Trophoblast cell (in vitro differentiated cells and primary cell): ENCODE measurements around the gene HLA-DPA1.

ENCODE experiments used
- DNase-seq, 2 donors: peaks; one replicate each; pipeline ENCODE4 v3.0.0-alpha.2; 2016
- H2AFZ ChIP-seq: 2 replicates; pipeline ENCODE4 v1.6.1; 2013; ENCODE audit warnings: low read length, moderate library complexity, mild to moderate bottlenecking; ENCODE audit not compliant: insufficient read depth, poor library complexity
- H2AK5ac ChIP-seq: 2 replicates; pipeline ENCODE4 v1.6.1; 2013; ENCODE audit warnings: mild to moderate bottlenecking, low read length
- H2BK120ac ChIP-seq: 2 replicates; pipeline ENCODE4 v1.6.1; 2013; ENCODE audit warnings: low read length, mild to moderate bottlenecking, moderate library complexity; ENCODE audit not compliant: insufficient read depth, poor library complexity
- H2BK12ac ChIP-seq: 2 replicates; pipeline ENCODE4 v1.6.1; 2013; ENCODE audit warnings: mild to moderate bottlenecking, low read length, moderate library complexity
- H2BK5ac ChIP-seq: 2 replicates; pipeline ENCODE4 v1.6.1; 2013; ENCODE audit warnings: low read length, low read depth, moderate library complexity, mild to moderate bottlenecking; ENCODE audit not compliant: poor library complexity
- H3K14ac ChIP-seq: 2 replicates; pipeline ENCODE4 v1.6.1; 2013; ENCODE audit warnings: mild to moderate bottlenecking, low read length
- H3K18ac ChIP-seq: 2 replicates; pipeline ENCODE4 v1.6.1; 2013; ENCODE audit warnings: mild to moderate bottlenecking, low read length
- H3K23ac ChIP-seq: 2 replicates; pipeline ENCODE4 v1.6.1; 2013; ENCODE audit warnings: low read length
- H3K27ac ChIP-seq: 2 replicates; pipeline ENCODE4 v1.5.1; 2013; ENCODE audit warnings: low read depth, mild to moderate bottlenecking, inconsistent platforms, low read length, moderate library complexity
- H3K27me3 ChIP-seq: 2 replicates; pipeline ENCODE4 v1.6.1; 2013; ENCODE audit warnings: inconsistent platforms, mild to moderate bottlenecking, low read length, moderate library complexity; ENCODE audit not compliant: insufficient read depth
- H3K36me3 ChIP-seq, 2 experiments: 1 replicate in 1 of 2; 2 replicates in 1 of 2; pipeline ENCODE4 v1.6.1; 2013; ENCODE audit warnings: low read length in 2 of 2, mild to moderate bottlenecking in 2 of 2, moderate library complexity in 1 of 2; ENCODE audit not compliant: insufficient read depth in 2 of 2, control insufficient read depth in 1 of 2
- H3K4ac ChIP-seq: 2 replicates; pipeline ENCODE4 v1.6.1; 2013; ENCODE audit warnings: low read depth, mild to moderate bottlenecking, low read length, moderate library complexity
- H3K4me1 ChIP-seq, 2 experiments: 1 replicate in 1 of 2; 2 replicates in 1 of 2; pipeline ENCODE4 v1.6.1; 2013; ENCODE audit warnings: low read length in 2 of 2, mild to moderate bottlenecking in 2 of 2, moderate library complexity in 1 of 2; ENCODE audit not compliant: insufficient read depth in 2 of 2, control insufficient read depth in 1 of 2
- H3K4me2 ChIP-seq: 2 replicates; pipeline ENCODE4 v1.6.1; 2013; ENCODE audit warnings: inconsistent platforms, mild to moderate bottlenecking, low read length, moderate library complexity
- H3K4me3 ChIP-seq: 2 replicates; pipeline ENCODE4 v1.5.1; 2013; ENCODE audit warnings: mild to moderate bottlenecking, low read depth, low read length, inconsistent platforms
- H3K79me1 ChIP-seq: one replicate; pipeline ENCODE4 v1.6.1; 2013; ENCODE audit warnings: low read length
- H3K79me2 ChIP-seq: 2 replicates; pipeline ENCODE4 v1.6.1; 2013; ENCODE audit warnings: low read length, mild to moderate bottlenecking; ENCODE audit not compliant: control insufficient read depth, insufficient read depth, poor library complexity
- H3K9ac ChIP-seq: 2 replicates; pipeline ENCODE4 v1.6.1; 2013; ENCODE audit warnings: mild to moderate bottlenecking, low read length
- H3K9me3 ChIP-seq: 2 replicates; pipeline ENCODE4 v1.6.1; 2013; ENCODE audit warnings: low read depth, mild to moderate bottlenecking, control low read depth, inconsistent platforms, low read length; ENCODE audit not compliant: insufficient read depth
- H4K12ac ChIP-seq: 2 replicates; pipeline ENCODE4 v1.6.1; 2013; ENCODE audit warnings: low read depth, mild to moderate bottlenecking, low read length, moderate library complexity
- H4K8ac ChIP-seq: 2 replicates; pipeline ENCODE4 v1.6.1; 2013; ENCODE audit warnings: low read depth, mild to moderate bottlenecking, low read length, moderate library complexity
- H4K91ac ChIP-seq: one replicate; pipeline ENCODE4 v1.6.1; 2013; ENCODE audit warnings: low read depth, mild to moderate bottlenecking, low read length, moderate library complexity
- WGBS: extraction: QIAGEN DNeasy Blood & Tissue Kit; methylation state at CpG from one replicate; pipeline ENCODE4 v1.1.7; 2013; ENCODE audit warnings: missing lambda C conversion rate; ENCODE audit not compliant: insufficient read length, insufficient coverage; ENCODE audit errors: extremely low coverage; 5-methylcytosine and 5-hydroxymethylcytosine counted together

HLA-DPA1 gene

DNA sequence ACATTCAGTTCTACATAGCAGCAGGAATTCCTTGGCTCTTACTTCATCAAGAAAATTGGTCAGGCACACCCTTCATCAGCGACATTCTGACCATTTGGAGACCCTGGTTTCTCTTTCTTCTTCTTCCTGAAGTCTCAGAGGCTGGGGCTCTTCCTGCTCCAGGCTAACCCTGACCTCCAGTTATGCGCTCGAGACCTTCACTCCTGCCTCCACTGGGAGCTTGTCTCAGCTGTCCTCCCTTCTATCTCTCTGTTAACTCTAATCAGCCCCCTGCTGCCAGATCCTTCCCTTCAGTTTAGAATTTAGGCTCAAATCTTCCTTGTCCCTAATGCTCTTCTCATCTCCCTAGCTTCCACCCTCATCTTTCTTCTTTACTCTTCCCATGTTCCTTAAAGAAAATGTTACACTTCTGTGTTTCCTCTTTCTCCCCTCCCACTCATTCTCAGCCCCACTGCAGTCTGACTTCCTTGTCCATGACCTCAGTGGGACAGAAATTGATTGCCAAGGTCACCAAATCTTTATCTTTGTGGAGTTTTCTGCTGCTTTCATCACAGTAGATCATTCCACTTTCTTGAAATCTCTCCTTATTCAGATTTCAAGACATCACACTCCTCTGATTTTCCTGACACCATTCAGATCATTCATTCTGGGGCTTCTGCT is 55.6 kb downstream of the HLA-DPA1 start:
- Histone ChIP-seq H3K4me2 (no peak overlapping the region), H3K4me3 (no peak overlapping the region), H3K79me2 (no peaks in the 10 kb centered on the region), H3K9ac (no peak overlapping the region), H3K23ac (no peak overlapping the region), H3K18ac (no peak overlapping the region), H2BK120ac (no peak overlapping the region), H4K8ac (no peak overlapping the region), H3K4me1 (no peaks in the 10 kb centered on the region), H3K27me3 (no peaks in the 10 kb centered on the region), H2BK12ac (no peak overlapping the region), H3K79me1 (no peaks in the 10 kb centered on the region), H2BK5ac (no peak overlapping the region), H3K9me3 (peaks cover 5% of the 10 kb centered on the region), H4K91ac (no peak overlapping the region), H2AFZ (no peak overlapping the region), H4K12ac (no peak overlapping the region), H3K4ac (no peak overlapping the region), H3K36me3 (no peaks in the 10 kb centered on the region), H2AK5ac (no peak overlapping the region), H3K14ac (no peak overlapping the region), H3K27ac (no peak overlapping the region)
- no CpG with 5 or more reads among the region's 3 CpGs for WGBS
- peak in 1 of 2 donors; percentile 3 for DNase-seq

DNA sequence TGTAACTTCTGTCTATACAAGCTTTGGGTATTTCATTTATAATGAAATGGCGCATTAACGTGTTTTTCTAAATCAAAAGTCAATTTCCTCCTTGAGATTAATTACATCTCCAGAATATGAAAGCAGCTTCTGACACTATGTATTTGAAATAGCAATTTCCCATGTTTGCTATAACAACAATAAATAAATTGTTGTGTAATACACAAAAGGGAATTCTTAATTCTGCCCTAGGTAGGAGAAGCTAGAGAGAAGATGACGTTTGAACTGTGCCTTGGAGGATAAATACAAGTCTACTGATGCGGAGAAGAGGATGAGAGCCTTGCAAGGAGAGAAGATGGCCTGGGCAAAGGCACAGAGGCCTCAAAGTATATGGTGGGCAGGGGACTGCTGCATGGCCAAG is 56.4 kb downstream of the HLA-DPA1 start:
- no peak overlapping the region for H4K12ac ChIP-seq
- no peak overlapping the region for H3K4me3 ChIP-seq
- no peak overlapping the region for H2BK12ac ChIP-seq
- no peak overlapping the region for H3K14ac ChIP-seq
- no peak overlapping the region for H3K4me2 ChIP-seq
- no peak for DNase-seq
- no peaks in the 10 kb centered on the region for H3K79me2 ChIP-seq
- no peak overlapping the region for H3K9ac ChIP-seq
- H3K4me1 ChIP-seq: no peaks in the 10 kb centered on the region
- H3K23ac ChIP-seq: no peak overlapping the region
- no peaks in the 10 kb centered on the region for H3K27me3 ChIP-seq
- no peak overlapping the region for H2BK5ac ChIP-seq
- H3K4ac ChIP-seq: no peak overlapping the region
- WGBS: no CpG with 5 or more reads among the region's 4 CpGs
- no peak overlapping the region for H2AK5ac ChIP-seq
- peaks cover 2% of the 10 kb centered on the region for H3K9me3 ChIP-seq
- no peak overlapping the region for H4K8ac ChIP-seq
- no peak overlapping the region for H3K27ac ChIP-seq
- no peaks in the 10 kb centered on the region for H3K36me3 ChIP-seq
- no peak overlapping the region for H3K18ac ChIP-seq
- H2BK120ac ChIP-seq: no peak overlapping the region
- no peak overlapping the region for H4K91ac ChIP-seq
- no peaks in the 10 kb centered on the region for H3K79me1 ChIP-seq
- no peak overlapping the region for H2AFZ ChIP-seq

DNA sequence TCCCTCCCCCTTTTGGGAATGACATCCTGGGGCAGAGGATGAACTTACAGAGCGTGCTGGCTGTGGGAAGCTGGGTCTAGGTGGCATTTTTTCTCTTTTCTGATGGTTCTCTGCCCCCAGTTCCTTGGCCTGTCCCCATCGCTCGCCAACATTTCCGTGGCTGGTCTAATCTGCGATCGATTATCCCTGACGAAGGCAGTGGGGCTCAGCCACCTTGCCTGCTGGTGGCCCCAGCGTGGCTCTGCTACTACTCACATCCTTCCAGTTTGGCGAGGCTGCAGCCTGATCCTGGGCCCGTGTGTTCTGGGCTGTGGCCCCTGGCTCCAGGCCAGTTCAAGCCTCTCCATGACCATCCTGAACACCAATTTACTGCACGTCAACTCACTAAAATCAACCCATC is 57.7 kb downstream of the HLA-DPA1 start:
- no peak overlapping the region for H4K91ac ChIP-seq
- H3K23ac ChIP-seq: no peak overlapping the region
- no peak overlapping the region for H2AK5ac ChIP-seq
- no peak overlapping the region for H3K27ac ChIP-seq
- H3K4me2 ChIP-seq: no peak overlapping the region
- H2AFZ ChIP-seq: no peak overlapping the region
- H2BK120ac ChIP-seq: no peak overlapping the region
- DNase-seq: no peak
- H3K9ac ChIP-seq: no peak overlapping the region
- H3K27me3 ChIP-seq: no peaks in the 10 kb centered on the region
- H3K36me3 ChIP-seq: no peaks in the 10 kb centered on the region
- no peak overlapping the region for H4K12ac ChIP-seq
- H2BK12ac ChIP-seq: no peak overlapping the region
- no peaks in the 10 kb centered on the region for H3K4me1 ChIP-seq
- H3K79me1 ChIP-seq: no peaks in the 10 kb centered on the region
- 100% methylated on average over 1 of the region's 11 CpGs for WGBS
- H3K4me3 ChIP-seq: no peak overlapping the region
- H3K9me3 ChIP-seq: peaks cover 2% of the 10 kb centered on the region
- no peak overlapping the region for H2BK5ac ChIP-seq
- H3K14ac ChIP-seq: no peak overlapping the region
- no peak overlapping the region for H3K18ac ChIP-seq
- H3K4ac ChIP-seq: no peak overlapping the region
- no peak overlapping the region for H4K8ac ChIP-seq
- no peaks in the 10 kb centered on the region for H3K79me2 ChIP-seq

DNA sequence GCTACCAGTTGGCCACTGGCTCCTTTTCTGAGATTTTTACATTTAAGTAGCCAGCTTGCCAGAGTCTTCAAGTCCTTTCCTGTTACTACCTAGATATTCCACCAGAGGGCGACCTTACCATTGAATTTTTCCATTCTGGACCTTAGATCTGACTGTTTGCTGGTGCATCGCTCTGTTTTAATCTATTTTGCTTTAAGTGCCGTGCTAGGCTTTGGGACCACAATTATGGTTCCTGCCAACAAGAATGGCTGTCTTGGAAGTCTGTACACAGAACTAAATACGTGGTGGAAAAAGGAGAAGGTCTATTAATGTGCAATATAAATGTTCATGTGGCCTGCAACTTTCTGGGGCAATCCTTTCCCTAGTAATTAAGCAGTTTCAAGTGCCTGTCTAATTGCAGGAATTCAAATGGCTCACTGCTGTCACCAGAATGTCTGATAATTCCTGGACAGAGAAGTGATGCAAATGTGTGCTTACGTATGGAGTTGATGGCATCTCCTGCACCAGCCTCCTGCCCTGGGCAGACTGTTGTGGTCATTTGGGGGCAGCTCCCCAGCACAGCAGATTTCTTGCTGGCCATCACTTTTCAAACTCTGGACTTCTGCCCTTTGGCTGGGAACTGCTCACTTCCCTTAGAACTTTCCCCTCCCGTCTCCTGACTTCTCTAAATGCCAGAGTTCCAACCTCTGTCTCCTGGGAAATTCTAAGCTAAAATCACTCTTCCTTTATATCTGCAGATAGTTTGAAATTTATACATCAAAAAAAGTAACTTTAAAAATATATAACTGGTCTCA is 58.4 kb downstream of the HLA-DPA1 start:
- H3K27ac ChIP-seq: no peak overlapping the region
- no peaks in the 10 kb centered on the region for H3K4me1 ChIP-seq
- no peaks in the 10 kb centered on the region for H3K79me1 ChIP-seq
- no peak overlapping the region for H4K91ac ChIP-seq
- peaks cover 2% of the 10 kb centered on the region for H3K9me3 ChIP-seq
- H2AK5ac ChIP-seq: no peak overlapping the region
- WGBS: no CpG with 5 or more reads among the region's 6 CpGs
- H3K4ac ChIP-seq: no peak overlapping the region
- H3K27me3 ChIP-seq: no peaks in the 10 kb centered on the region
- no peak overlapping the region for H3K4me2 ChIP-seq
- peak; percentile 52 to 88 for DNase-seq
- H2BK12ac ChIP-seq: no peak overlapping the region
- H3K14ac ChIP-seq: no peak overlapping the region
- no peaks in the 10 kb centered on the region for H3K79me2 ChIP-seq
- H3K23ac ChIP-seq: no peak overlapping the region
- H2AFZ ChIP-seq: no peak overlapping the region
- no peaks in the 10 kb centered on the region for H3K36me3 ChIP-seq
- H2BK5ac ChIP-seq: no peak overlapping the region
- H2BK120ac ChIP-seq: no peak overlapping the region
- H3K9ac ChIP-seq: no peak overlapping the region
- no peak overlapping the region for H4K8ac ChIP-seq
- H4K12ac ChIP-seq: no peak overlapping the region
- no peak overlapping the region for H3K18ac ChIP-seq
- H3K4me3 ChIP-seq: no peak overlapping the region
